ENCODE results near the gene MYCBP.
"Not testable (repeated sequence)": the region's sequence is repeated elsewhere in the genome, so short reads cannot be mapped to it uniquely, and the experiment has no call there.

MYCBP gene

GRCh38 chr1:38873027-38873969 lies at the start of gene MYCBP:
Gene MYCBP, minus strand, starts transcription at chr1:38873348. Its CDS starts 43 bp downstream, at chr1:38873305.
- peak; percentile 54 to 90 for DNase-seq

GRCh38 chr1:38919130-38919529 lies 46.0 kb upstream of the MYCBP start:
- DNase-seq, result no peak

GRCh38 chr1:38918568-38918967 lies 45.4 kb upstream of the MYCBP start:
- no peak for DNase-seq

GRCh38 chr1:38917772-38918171 lies 44.6 kb upstream of the MYCBP start:
- DNase-seq, result no peak

DNA sequence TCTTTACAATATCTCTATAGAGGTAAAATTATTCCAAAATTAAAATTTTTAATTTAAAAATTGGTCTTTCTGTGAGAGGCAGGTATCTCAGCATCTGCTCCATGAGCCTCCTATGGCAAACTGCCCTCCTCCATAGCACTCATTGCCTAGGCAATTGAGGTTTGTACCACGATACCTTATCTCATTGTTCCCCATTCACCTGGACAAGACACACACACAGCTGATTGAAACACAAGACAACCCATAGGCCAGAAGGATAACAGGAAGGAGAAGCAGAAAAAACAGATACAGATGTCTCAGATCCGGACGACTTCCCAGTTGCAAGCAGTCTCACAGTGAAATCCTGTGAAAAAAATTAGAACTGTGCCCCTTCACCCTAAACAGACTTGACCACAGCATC lies 44.2 kb upstream of the MYCBP start:
- no peak for DNase-seq

DNA sequence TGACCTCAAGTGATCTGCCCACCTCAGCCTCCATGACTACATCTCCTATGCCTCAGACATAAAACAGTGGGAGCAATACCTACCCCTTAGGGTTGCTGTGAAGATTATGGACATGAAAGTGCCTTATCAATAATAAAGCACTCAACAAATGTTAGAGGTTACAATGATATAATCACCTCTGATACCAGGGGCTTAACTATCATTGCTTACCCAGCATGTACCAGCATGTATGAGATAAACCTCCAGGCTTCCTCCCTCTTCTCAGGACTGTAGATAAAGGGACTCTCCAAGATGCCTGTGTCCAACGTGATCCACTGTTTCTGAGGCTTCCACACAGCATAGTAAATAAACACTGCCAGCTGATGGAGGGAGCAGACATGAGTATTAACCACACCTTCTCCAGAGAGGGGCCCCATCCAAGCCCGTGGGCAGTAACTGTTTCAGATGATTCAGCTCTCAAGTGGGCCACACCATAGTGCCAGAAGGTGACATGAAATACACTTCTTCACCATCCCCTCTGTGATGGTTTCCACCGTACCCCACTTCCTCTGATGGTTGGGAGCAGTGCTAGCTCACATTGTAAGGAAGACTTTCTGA lies 42.3 kb upstream of the MYCBP start:
- no peak for DNase-seq

DNA sequence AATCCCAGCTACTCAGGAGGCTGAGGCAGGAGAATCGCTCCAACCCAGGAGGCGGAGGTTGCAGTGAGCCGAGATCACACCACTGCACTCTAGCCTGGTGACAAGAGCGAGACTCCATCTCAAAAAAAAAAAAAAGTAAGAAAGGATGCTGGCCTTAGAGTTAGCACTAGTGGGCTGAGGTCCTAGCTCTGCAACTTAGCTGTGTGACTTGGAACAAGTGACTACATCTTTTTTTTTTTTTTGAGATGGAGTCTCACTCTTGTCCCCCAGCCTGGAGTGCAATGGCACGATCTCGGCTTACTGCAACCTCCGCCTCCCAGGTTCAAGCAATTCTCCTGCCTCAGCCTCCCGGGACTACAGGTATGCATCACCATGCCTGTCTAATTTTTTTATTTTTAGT lies 41.8 kb upstream of the MYCBP start:
- not testable (repeated sequence) for DNase-seq

GRCh38 chr1:38908821-38909220 lies 35.7 kb upstream of the MYCBP start:
- DNase-seq, result no peak

- DNase-seq, result no peak
These were observed 32.8 kb upstream of the MYCBP start for GRCh38 chr1:38905985-38906384.

DNA sequence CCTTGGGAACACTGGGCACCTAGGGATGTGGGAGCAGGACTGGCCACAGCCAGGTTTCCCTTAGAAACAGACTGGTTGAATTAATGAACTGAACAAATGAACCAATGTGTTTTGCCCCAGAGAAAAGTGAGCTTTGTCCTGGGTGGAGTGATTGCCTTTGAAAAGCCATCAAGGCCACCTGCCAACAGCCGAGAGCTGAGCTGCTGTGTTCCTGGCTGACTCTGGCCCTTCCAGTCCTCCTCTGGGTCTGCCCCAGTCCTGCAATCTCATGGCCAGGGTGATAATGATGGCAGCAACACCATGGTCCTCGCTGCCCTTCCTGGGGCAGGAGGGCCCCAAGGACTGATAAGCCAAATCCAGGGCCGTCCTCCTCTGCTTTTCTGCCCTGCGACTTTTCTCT lies 26.4 kb upstream of the MYCBP start:
- DNase-seq, result no peak

GRCh38 chr1:38898653-38899230 lies 25.6 kb upstream of the MYCBP start:
- no peak for DNase-seq

DNA sequence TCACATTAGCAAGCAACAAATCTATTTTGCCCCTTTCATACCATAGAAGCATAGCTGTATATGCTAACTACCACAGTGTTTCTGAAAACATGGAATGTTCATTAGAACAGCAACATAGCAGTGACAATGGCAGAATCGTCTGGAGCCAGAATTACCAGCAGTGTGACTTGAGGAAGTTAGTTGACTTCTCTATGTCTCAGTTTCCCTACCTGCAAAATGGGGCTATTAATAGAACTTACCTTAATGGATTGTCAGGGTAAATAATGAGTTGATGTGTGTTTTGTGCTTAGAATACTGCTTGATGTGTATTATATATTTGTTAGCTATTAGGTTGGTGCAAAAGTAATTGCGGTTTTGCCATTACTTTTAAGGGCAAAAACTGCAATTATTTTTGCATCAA lies 23.0 kb upstream of the MYCBP start:
- no peak for DNase-seq

GRCh38 chr1:38892976-38893375 lies 19.8 kb upstream of the MYCBP start:
- DNase-seq, result no peak

- DNase-seq, result no peak
These were observed 18.6 kb upstream of the MYCBP start for GRCh38 chr1:38891753-38892152.

- DNase-seq, result no peak
These were observed 16.4 kb upstream of the MYCBP start for GRCh38 chr1:38889589-38889988.

- no peak for DNase-seq
These were observed 15.5 kb upstream of the MYCBP start for GRCh38 chr1:38888423-38889333.

DNA sequence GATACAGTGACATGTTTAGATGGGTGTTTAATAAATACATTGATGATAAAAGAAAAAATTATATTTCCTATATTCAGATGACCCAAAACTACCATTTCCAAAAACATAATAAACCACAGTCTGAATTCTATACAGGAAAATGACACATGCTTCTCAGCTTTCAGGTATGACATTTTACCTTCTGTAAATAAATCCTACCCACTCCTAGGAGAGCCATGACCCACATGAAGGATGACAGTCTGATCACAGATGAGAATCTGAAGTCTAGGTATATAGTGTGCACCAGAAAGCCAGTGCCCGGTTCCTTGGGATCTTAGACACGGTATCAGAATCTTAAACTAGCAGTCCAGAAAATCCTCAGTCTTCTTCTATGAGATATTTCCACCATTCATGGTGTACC lies 11.9 kb upstream of the MYCBP start:
- no peak for DNase-seq

GRCh38 chr1:38881487-38881886 lies 8.3 kb upstream of the MYCBP start, which contains the start of gene GJA9:
Gene GJA9, minus strand, starts transcription at chr1:38881587. Its CDS starts 5,489 bp downstream, at chr1:38876098.
- DNase-seq, result no peak

DNA sequence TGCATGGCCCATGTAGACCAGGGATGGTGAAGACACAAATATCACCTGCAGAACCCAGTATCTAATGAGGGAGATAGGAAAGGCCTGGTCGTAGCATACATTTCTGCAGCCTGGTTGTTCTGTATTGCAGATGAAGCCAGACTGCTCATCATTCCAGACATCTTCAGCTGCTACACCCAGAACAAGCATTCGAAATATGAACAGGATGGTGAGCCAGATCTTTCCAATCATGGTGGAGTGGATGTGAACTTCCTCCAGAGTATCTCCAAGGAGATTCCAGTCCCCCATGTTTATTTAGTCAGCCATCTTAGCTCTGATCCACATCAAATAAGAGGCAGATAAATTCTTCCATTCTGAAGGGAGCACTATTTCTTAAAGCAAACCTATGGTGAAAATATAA lies 2.7 kb upstream of the MYCBP start:
- no peak for DNase-seq

DNA sequence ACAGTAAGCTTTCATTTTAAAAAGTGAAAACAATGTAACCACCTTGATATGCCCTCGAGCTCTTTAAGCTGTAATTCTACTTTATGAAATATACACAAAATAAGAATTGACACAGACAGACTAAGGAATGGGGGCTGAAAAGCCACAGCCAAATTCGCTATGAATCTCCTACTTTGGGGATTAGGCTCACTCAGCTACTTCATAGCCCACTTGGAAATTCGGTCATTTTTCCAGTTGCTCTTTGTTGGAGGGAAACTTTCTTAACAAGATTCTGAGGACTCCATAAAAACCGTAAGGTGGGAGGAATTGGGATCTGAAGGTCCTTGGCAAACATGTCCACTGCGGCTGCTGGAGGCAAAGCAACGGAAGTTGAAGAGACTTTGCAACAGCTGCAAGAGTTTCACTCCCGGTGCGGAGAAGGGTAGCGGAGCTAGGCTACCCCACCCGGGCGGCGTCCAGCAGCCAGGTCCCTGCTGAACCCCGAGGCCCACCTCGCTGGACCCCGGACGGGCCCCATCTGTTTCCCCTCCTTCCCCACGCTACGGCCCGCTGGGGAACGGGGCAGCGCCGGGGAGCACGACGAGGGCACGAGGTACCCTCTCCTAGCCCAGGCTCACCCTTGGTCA lies 634 bp downstream of the MYCBP start:
- DNase-seq, result no peak

DNA sequence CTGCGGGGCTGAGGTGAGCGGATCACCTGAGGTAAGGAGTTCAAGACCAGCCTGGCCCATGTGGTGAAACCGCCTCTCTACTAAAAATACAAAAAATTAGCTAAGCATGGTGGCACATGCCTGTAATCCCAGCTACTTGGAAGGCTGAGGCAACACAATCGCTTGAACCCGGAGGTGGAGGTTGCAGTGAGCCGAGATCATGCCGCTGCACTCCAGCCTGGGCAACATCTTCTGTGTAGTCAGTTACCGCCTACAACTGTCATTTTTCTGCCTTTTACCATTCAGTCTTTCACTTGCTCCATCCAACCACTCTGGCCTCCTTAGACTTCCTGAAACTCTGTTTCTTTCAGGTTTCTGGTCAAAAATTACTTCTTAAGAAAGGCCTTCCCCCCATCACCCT lies 2.2 kb downstream of the MYCBP start:
- no peak for DNase-seq

DNA sequence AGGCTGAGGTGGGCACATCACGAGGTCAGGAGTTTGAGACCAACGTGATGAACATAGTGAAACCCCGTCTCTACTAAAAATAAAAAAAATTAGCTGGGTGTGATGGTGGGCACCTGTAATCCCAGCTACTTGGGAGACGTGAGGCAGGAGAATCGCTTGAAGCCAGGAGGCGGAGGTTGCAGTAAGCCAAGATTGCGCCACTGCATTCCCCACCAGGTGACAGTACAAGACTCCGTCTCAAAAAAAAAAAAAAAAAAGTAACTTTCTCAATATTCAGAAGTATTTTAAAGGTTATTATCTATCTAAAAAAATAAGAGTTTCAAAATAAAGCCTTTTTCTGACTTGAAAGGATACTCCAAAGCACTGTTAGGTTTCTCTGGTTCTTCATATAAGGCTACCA lies 5.9 kb downstream of the MYCBP start:
- DNase-seq, result no peak

All from SW 1271 (cell line).